Measurements from ENCODE around the gene HOXB7.

The HOXB7 gene

DNA sequence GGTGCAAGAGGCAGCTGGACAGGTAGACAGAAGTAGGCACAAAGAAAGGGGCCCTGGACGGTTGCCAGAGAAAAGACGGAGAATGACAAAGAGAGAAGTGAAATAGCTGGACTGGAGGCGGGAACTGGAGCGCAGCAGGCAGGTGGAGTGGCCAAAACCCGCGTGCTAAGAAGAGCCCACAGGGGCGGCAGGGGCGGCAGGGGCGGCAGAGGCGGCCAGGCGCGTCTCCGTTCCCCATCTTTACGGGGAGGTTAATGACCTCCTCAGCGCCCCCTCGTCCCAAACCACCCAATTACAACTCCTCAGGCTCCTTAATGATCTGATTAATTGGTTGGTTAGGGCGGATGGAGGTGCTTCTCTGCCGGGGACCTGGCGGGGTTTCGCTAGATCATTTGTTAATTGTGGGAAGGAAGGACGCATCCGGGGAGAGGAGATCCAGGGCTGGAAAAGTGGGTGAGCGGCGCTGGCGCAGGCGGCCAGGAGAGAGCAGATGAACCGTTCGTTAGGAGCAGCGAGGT lies 30.8 kb upstream of the HOXB7 start:
- H3K36me3 Mint-ChIP-seq (ENCODE audit: low read depth): no peaks in the 10 kb centered on the region
- H3K4me1 Mint-ChIP-seq (ENCODE audit: low read depth): peaks cover 13% of the 10 kb centered on the region
- no peaks in the 10 kb centered on the region for H3K9me3 Mint-ChIP-seq
- no peak overlapping the region for H3K27ac Mint-ChIP-seq
- H3K27me3 Mint-ChIP-seq: peaks cover 98% of the 10 kb centered on the region
- H3K4me3 Mint-ChIP-seq: no peak overlapping the region
- no peak for DNase-seq

DNA sequence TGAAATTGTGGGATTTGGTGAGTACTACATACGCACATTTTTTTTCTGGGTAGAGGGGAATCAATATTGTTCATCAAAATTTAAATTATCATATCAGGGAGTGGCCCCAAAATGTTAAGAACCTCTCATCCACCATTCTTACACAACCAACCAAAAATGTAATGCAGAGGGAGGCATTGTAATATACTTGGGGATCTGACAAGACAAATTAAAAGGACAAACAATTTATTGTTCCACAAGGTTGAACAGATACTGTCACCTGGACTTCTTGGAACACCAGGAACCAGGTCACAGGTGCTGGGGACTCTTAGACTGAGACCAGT lies 30.0 kb upstream of the HOXB7 start:
- Mint-ChIP-seq H3K27ac (no peak overlapping the region), H3K9me3 (no peaks in the 10 kb centered on the region), H3K4me3 (no peak overlapping the region), H3K36me3 (ENCODE audit: low read depth) (no peaks in the 10 kb centered on the region), H3K4me1 (ENCODE audit: low read depth) (peaks cover 15% of the 10 kb centered on the region), H3K27me3 (peaks cover 98% of the 10 kb centered on the region)
- no peak for DNase-seq

DNA sequence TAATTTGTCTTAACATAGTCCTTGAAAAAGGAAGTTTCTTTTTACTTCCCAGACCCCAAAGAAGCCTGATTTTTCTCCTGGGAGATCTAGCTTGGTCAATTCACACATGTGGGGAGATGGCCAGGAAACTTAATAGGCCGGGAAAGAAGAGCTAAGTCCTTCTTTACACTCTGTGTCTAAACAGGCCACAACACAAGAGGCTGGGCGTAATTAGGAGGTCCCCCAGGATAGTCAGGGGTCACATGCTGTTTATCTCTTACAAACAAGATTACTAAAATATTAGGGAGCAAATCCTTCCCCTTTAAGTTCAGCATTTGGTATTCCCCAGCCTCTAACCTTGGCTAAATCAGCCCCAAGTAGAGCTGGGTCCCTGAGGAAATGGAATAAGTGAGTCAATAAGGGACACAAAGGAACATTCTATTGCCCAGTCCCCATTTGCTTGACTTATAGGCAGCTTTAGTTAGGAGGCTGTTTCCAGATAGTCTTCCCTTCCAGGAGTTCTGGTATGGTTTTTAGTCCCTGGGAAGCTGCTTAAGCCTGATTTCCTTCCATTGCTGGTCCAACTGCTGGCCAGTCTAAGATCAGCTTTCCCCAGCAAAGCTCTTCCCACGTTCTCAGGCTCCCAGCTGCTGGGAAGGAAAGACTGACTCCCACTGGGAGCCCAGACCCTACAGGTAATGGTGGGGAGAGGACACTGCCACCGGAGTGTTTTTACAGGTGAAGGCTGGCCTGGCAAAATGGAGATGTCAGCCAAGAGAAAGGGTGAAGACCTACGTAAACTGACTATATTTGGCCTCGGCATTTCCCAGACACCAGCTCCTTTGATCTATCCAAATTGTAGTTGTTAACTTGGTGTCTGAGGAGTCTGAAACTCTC lies 29.4 kb upstream of the HOXB7 start:
- H3K36me3 Mint-ChIP-seq (ENCODE audit: low read depth): no peaks in the 10 kb centered on the region
- no peak overlapping the region for H3K27ac Mint-ChIP-seq
- no peaks in the 10 kb centered on the region for H3K9me3 Mint-ChIP-seq
- peaks cover 15% of the 10 kb centered on the region for H3K4me1 Mint-ChIP-seq (ENCODE audit: low read depth)
- no peak overlapping the region for H3K4me3 Mint-ChIP-seq
- no peak for DNase-seq
- H3K27me3 Mint-ChIP-seq: peaks cover 98% of the 10 kb centered on the region

DNA sequence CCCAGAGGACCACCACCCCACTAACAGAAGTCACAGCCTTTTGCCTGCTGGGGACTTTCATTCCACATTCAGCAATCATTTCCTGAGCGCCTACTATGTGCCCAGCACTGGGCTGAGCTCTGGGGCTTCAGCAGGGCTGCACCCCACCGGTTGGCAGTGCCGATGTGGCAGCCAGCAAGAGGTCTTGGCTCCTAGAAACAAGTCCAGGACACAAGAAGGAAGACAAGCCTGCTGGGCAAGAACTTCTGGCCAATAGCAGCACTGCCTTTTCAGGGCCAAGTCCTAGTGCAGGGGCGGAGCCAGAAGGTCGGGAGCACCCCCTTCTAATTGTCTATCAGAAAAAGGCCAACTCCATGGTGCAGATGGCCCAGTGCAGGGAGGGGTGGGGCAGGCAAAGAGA lies 28.3 kb upstream of the HOXB7 start:
- H3K27me3 Mint-ChIP-seq: peaks cover 98% of the 10 kb centered on the region
- H3K4me3 Mint-ChIP-seq: no peak overlapping the region
- H3K36me3 Mint-ChIP-seq (ENCODE audit: low read depth): no peaks in the 10 kb centered on the region
- H3K27ac Mint-ChIP-seq: no peak overlapping the region
- no peak for DNase-seq
- H3K9me3 Mint-ChIP-seq: no peaks in the 10 kb centered on the region
- peaks cover 19% of the 10 kb centered on the region for H3K4me1 Mint-ChIP-seq (ENCODE audit: low read depth)

DNA sequence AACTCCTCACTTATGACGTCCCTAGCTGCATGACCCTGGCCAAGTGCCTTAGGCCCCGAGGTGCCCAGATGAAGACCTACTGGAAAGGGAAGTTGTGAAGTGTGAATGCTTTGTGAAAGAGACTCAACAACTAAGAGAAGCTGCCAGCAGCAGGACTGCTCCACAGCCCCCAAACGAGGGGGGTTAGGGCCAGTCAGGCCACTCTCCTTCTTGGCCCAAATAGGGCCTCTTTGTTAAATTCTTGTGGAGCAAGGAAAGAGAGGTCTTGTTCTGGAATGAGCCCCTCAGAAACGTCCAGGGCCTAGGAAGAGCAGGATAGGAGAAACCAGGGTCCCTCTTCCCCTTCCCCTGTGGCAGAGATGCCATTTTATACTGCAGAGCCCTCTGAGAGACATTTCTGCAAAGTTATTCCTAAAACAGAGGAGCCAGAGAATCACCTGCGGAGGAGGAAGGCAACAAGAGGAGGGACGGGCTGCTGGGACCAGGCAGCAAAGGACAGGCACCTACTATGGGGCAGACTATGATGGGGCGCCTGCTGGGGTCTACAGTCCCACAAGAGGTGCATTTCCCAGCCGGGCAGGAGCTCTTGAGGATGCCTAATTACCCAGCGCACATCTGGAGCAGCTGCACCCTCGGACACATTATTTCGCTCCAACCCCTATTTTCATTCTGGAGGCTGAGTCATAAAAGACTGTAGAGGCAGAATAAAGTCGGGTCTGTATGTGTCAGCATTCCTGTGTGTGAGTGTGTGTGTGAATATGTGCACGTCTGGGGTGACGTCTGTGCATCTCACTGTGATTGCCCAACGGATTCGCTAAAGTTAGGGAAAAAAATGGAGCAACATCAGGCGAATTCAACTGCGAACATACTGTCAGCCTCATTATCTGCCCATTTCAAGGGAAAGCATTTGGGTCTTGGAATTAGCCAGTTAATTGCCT lies 26.8 kb upstream of the HOXB7 start:
- Mint-ChIP-seq H3K27me3 (peaks cover 96% of the 10 kb centered on the region), H3K36me3 (ENCODE audit: low read depth) (no peaks in the 10 kb centered on the region), H3K4me1 (ENCODE audit: low read depth) (peaks cover 25% of the 10 kb centered on the region), H3K4me3 (no peak overlapping the region), H3K27ac (no peak overlapping the region), H3K9me3 (no peaks in the 10 kb centered on the region)
- DNase-seq: no peak

DNA sequence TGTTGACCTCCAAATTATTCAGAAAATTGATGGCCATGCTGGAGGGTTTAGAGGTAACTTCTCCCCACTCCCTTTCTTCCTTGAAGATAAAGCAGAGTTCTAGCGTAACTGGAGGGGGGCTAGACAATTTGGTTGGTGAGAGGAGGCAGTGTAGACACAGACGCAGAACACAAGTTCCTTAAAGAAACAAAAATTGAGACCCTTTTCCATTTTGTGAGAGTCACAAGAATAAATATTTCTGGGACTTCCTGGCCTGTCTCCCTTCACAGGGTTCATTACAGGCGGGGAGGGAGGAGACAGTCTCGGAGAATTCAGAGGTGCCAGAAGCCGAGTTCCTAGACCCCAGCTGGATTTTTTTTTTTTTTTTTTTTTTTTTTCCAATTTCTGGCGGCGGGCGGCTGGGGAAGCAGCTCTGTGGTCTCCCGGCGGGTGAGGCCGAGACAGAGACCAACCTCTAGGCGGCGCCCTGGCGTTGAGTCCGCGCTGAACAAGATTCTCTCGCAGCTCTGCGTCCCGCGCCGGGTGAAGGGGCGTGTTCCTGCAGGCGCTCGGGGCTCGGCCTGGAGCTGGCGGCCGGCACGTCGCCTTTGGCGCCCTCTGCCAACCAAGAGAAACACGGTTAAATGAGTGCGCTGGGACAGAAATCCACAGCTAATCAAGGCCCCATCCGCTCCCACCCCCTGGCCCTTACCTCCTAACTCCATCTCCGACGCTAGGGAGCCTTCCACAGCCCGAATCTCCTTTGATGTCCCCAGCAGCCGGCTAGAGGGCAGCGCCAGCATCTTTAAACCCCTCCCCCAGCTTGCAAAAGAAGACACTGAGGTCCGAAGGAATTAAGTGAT lies 25.6 kb upstream of the HOXB7 start:
- H3K4me3 Mint-ChIP-seq: peak overlapping the region; percentile 31
- peak; percentile 85 for DNase-seq
- peaks cover 96% of the 10 kb centered on the region for H3K27me3 Mint-ChIP-seq
- no peaks in the 10 kb centered on the region for H3K9me3 Mint-ChIP-seq
- H3K27ac Mint-ChIP-seq: no peak overlapping the region
- no peaks in the 10 kb centered on the region for H3K36me3 Mint-ChIP-seq (ENCODE audit: low read depth)
- H3K4me1 Mint-ChIP-seq (ENCODE audit: low read depth): peaks cover 18% of the 10 kb centered on the region

DNA sequence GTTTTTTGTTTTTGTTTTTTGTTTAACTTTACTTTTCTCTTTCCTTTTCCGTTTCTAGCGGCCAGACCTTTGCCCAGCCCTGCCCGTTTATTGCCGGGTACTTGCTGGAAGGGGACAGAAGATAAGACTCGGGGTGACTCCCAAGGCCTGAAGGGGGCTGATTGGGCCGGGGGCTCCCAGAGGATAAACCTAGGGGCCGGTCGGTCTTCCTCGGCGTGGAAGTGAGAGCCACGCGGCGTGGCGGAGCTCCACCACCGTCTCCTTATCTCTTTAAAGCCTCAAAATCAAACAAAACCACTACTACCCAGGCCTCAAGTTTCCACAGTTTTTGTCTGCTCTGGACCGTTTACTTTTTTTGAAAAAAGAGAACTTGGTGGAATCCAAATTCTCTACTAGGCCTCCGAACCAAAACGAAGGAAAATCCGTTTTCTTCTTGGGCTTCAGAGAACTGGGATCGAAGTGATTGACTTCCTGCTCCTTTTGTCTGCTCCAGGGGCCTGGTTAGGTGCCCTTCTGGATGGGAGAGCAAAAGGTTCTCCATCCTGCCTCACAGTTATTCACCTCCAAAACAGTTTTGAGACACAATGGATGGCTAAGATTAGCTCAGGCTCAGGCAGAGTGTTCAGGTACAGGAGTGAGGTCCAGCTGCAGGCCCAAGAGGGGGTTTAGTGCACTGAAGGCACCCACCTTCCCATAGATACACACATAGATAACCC lies 23.8 kb upstream of the HOXB7 start:
- Mint-ChIP-seq H3K27me3 (peaks cover 98% of the 10 kb centered on the region), H3K27ac (no peak overlapping the region), H3K36me3 (ENCODE audit: low read depth) (no peaks in the 10 kb centered on the region), H3K4me1 (ENCODE audit: low read depth) (peaks cover 16% of the 10 kb centered on the region), H3K9me3 (no peaks in the 10 kb centered on the region), H3K4me3 (peak overlapping the region; percentile 71)
- DNase-seq: no peak

DNA sequence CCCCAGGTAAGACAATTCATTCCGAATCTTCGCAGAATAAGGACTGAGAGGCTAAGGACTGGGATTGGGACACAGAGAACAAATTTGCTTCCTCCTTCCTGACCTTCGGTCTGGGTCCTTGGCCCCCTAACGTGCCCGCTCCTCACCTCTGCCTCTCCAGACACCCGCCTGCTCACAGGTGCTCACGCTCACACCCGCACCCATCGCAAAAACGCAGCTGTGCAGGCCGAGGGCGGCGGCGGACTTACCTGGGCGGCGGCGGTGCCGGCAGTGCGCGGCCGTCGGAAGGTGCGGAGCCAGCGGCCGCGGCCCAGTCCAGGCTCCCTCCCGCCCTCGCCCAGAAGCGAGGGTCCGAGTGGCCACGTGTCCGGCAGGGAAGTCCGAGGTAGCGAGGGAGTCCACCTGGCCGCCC lies 22.5 kb upstream of the HOXB7 start:
- peak; percentile 29 for DNase-seq
- Mint-ChIP-seq H3K27ac (no peak overlapping the region), H3K9me3 (no peaks in the 10 kb centered on the region), H3K4me3 (peak overlapping the region; percentile 71), H3K36me3 (ENCODE audit: low read depth) (no peaks in the 10 kb centered on the region), H3K4me1 (ENCODE audit: low read depth) (peaks cover 16% of the 10 kb centered on the region), H3K27me3 (peaks cover 98% of the 10 kb centered on the region)

DNA sequence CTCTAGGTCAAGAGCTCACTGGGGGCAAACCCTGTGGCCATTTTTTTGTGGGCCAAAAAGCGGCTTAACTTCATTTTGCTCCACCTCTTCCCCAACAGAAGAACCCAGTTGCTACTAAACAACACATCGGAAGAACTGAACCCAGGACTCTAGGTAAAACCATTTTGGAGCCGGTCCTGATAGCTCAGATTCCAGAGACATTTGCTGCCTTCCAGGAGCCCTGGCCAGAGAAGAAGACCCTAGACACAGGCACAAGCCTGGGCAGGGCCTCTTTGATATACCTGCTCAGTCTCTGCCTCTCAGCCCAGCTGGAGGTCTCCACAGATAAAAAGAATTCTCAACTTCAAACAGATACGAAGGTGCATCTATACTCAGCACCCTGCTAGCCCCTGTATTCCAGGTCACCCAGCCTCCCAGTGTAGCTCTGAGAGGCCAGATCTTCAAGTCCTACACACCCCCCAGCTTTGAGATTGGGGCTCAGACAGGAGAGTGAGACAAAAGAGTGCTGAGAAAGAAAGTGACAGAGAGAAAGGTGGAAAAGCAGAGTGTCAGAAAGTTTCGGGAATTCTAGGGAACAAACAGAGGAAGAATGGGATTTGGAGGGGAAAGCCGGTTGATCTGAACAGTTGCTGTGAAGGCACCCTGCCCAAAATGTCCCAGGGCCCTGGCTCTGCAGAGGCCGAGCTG lies 21.9 kb upstream of the HOXB7 start:
- no peak overlapping the region for H3K27ac Mint-ChIP-seq

DNA sequence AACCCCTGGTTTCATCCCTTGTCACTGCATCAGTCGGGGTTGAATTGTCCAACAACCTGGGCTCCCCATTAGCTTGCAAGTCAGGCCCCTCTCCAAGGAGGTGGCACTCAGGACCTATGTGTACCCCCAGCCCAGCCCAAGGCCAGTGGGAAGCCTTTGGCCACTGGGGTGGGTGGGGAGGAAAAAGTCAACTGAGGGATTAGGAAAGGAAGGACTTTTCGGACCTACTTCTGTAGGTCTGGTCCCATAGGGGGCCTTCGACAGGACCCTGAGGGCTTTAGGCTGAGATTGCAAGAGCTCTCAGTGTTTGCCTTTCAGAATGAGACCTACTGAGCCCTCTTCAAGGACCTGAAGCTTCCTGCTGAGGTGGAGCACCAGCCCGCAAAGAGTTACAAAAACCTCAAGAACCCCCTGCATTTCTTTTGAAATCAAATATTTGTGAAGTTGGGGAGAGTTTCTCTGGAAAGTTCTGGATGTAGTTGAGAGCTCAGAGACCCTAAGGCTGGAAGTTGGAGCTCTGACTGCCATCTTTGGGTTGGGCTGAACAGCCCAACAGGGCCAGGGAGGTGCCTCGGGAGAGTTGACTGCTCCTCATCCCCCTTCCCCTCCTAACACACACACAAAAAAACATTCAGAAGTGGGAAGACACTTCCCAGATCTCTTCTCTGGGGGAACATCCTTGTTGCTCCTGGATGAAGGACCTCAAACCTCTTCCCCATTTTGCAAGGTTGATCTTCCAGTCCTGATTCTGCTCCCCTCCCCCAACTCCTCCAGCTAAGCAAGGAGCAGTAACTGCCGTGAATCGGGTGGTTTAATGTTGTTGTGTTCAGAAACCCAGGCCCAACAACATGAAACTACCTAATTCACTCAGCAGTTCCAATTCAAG lies 21.1 kb upstream of the HOXB7 start:
- Mint-ChIP-seq H3K4me1 (ENCODE audit: low read depth) (peaks cover 18% of the 10 kb centered on the region), H3K27ac (no peak overlapping the region), H3K36me3 (ENCODE audit: low read depth) (no peaks in the 10 kb centered on the region), H3K9me3 (no peaks in the 10 kb centered on the region), H3K27me3 (peaks cover 98% of the 10 kb centered on the region), H3K4me3 (no peak overlapping the region)
- peak; percentile 26 for DNase-seq

More for the DNA sequence above, 21.9 kb upstream of the HOXB7 start:
- Mint-ChIP-seq H3K4me1 (ENCODE audit: low read depth) (peaks cover 16% of the 10 kb centered on the region), H3K36me3 (ENCODE audit: low read depth) (no peaks in the 10 kb centered on the region), H3K4me3 (no peak overlapping the region), H3K9me3 (no peaks in the 10 kb centered on the region), H3K27me3 (peaks cover 98% of the 10 kb centered on the region)
- peak; percentile 23 for DNase-seq

DNA sequence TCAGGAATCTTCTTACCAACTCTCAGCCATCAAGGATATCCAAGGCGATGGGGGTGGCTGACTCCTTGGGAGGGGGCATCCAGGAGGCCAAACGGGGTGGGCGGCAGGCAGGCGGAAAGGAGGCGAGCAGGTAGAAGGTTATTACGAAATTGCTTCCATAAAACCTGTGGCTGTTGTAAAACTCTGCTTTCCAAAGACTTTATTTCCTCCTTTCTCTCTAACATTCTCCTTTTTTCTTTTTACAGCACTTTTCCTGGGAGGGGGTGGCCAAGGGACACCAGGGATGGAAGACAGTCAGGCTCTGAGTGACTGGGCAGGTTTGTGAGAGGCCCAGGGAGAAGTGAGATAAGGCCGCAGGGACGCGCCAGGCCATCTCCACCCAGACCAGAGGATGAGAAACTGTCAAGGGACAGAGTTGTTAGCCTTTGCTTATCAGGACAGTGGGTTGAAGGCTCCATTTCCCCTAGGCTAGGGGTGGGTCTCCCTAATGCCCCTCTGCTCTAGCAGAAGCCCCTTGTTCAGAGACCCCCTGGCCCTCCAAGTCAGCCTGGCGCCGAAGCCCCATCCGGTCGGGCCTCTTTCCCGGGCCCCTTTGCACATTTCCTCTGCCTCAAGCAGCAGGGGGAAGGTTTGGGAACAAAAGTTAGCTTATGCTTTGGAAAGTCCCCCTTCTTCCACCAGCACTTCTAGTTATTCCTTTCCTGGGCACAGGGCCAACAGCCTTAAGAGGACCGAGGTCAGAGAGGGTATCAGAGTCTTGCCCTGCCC lies 20.3 kb upstream of the HOXB7 start:
- Mint-ChIP-seq H3K27ac (no peak overlapping the region), H3K36me3 (ENCODE audit: low read depth) (no peaks in the 10 kb centered on the region), H3K4me1 (ENCODE audit: low read depth) (peaks cover 16% of the 10 kb centered on the region), H3K4me3 (no peak overlapping the region), H3K27me3 (peaks cover 97% of the 10 kb centered on the region), H3K9me3 (no peaks in the 10 kb centered on the region)
- DNase-seq: peak; percentile 22

All from activated T-cell treated with anti-CD3 and anti-CD28 coated beads, Interleukin-2, amount 50 U/mL, for 24 hours (primary cell).